ENCODE data around the gene RNU5D-1.
"Not testable (repeated sequence)": the region's sequence is repeated elsewhere in the genome, so short reads cannot be mapped to it uniquely, and the experiment has no call there.

The RNU5D-1 gene

DNA sequence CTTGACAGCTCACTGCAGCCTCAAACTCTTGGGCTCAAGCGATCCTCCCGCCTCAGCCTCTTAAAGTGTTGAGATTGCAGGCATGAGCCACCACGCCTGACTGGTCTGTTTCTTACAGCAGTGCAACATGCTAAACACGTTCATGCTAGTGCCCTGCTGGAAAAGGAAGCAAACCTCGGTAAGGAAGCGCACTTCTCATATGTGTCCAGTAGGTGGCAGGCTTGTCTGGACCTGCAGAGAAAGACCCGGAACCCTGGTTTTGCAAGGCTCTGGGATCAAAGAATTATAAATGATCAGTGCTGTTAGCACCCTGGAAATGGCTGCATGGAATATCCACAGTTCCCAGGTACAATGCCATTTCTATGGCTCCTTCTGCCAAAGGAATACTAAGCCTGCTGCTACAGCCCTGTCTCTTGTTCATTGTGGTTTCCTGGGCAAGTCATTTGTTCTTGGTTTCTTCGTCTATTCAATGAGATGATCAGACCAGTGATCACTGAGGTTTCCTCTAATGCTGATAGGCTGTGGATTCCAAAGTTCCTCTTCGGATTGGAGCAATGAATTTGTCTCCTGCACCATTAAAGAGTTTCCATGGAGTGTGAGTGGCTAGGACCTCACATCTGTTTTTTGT, 15.9 kb downstream of the RNU5D-1 start:
- Histone ChIP-seq H3K27ac (ENCODE audit: low read length) (no peak overlapping the region), H3K4me1 (ENCODE audit: control insufficient read depth, insufficient read depth, low read length) (no peaks in the 10 kb centered on the region), H3K27me3 (ENCODE audit: control insufficient read depth, insufficient read depth, low read length) (no peaks in the 10 kb centered on the region), H3K9me3 (ENCODE audit: control insufficient read depth, insufficient read depth, low read length) (no peaks in the 10 kb centered on the region), H3K36me3 (ENCODE audit: control insufficient read depth, insufficient read depth, low read length) (no peaks in the 10 kb centered on the region), H3K4me3 (ENCODE audit: low read length) (no peak overlapping the region)
- peak; percentile 67 for DNase-seq (ENCODE audit: low read depth, low spot score)
- WGBS (ENCODE audit: insufficient coverage, insufficient read length), result no CpG with 5 or more reads among the region's 9 CpGs

DNA sequence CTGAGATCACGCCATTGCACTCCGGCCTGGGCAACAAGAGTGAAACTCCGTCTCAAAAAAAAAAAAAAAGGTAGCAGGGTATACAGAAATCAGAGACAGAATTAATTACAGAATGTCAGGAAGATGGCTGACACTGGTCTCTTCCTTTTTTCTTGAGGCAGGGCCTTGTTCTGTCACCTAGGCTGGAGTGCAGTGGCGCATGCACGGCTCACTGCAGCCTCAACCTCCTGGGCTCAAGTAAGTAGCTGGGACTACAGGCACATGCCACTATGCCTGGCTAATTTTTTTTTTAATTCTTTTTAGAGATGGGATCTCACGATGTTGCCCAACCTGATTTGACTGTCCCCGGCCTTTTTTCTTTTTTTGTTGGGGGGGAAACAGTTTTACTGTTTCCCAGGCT, 16.4 kb downstream of the RNU5D-1 start:
- no peak for DNase-seq (ENCODE audit: low read depth, low spot score)
- WGBS (ENCODE audit: insufficient coverage, insufficient read length), result no CpG with 5 or more reads among the region's 7 CpGs
- no peaks in the 10 kb centered on the region for H3K9me3 ChIP-seq (ENCODE audit: control insufficient read depth, insufficient read depth, low read length)
- H3K4me1 ChIP-seq (ENCODE audit: control insufficient read depth, insufficient read depth, low read length), result no peaks in the 10 kb centered on the region
- no peak overlapping the region for H3K27ac ChIP-seq (ENCODE audit: low read length)
- H3K27me3 ChIP-seq (ENCODE audit: control insufficient read depth, insufficient read depth, low read length), result no peaks in the 10 kb centered on the region
- H3K4me3 ChIP-seq (ENCODE audit: low read length), result no peak overlapping the region
- no peaks in the 10 kb centered on the region for H3K36me3 ChIP-seq (ENCODE audit: control insufficient read depth, insufficient read depth, low read length)

DNA sequence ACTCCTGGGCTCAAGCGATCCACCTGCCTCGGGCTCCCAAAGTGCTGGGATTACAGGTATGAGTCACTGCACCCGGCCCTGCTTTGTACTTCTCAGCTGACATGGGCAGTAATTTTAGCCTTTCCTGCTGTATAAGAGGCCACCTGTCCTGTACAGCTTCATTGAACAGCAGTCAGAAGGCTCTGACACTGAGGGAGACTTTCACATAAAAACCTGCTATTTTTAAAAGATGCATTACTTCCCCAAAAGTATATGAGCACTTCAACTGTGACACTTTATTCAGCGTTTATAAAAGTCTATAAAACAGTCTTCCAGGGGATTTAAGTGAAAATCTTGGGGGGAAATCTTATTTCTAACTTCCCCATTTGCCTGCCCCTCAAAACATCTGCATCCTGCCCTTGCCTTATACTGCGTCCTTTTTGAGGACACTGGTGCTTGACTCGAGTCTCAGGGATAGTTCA, 17.6 kb downstream of the RNU5D-1 start:
- Histone ChIP-seq H3K4me3 (ENCODE audit: low read length) (no peak overlapping the region), H3K4me1 (ENCODE audit: control insufficient read depth, insufficient read depth, low read length) (no peaks in the 10 kb centered on the region), H3K9me3 (ENCODE audit: control insufficient read depth, insufficient read depth, low read length) (no peaks in the 10 kb centered on the region), H3K27me3 (ENCODE audit: control insufficient read depth, insufficient read depth, low read length) (no peaks in the 10 kb centered on the region), H3K36me3 (ENCODE audit: control insufficient read depth, insufficient read depth, low read length) (no peaks in the 10 kb centered on the region), H3K27ac (ENCODE audit: low read length) (no peak overlapping the region)
- no peak for DNase-seq (ENCODE audit: low read depth, low spot score)
- WGBS (ENCODE audit: insufficient coverage, insufficient read length), result no CpG with 5 or more reads among the region's 6 CpGs

DNA sequence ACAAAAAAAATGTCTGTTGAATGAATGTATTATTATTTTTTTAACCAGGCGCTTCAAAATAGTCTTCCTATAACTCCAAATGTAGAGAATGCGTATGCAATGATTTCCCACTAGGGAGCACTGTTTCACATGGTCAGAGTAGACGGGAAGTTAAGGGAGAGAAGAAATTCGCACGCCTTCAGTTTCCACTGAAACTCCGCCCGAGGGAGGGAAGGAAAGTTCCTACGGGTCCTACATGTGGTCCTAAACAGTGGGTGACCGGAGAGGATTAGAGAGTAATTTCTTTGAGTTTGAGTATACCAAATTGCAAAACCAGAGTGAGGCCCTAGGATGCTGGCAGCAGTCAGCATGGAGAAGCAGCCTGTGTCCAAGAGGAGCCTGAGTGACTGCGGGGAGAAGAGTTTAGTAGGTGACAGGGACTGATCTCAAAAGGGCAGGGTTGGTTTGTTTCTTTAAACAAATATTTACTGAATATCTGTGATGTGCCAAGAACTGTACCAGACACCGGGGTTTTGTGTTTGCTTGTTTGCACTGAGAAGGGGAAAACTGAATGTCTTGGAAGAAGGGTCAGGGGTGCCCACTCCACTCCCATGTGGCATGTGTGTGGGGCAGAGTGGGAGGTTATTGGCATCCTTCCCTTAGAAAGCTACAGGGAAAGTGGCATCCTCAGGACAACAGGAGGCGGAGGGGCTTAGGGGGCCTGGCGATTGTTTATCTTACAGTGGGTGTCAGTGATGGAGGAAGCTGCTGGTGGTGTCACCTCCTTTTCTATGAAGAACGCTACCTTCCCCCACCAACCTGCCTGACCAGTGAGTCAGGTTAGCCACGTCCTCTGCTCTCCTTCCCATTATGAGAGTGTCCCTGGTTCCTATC, 22.8 kb downstream of the RNU5D-1 start:
- H3K4me3 ChIP-seq (ENCODE audit: low read length), result no peak overlapping the region
- WGBS (ENCODE audit: insufficient coverage, insufficient read length), result no CpG with 5 or more reads among the region's 15 CpGs
- H3K36me3 ChIP-seq (ENCODE audit: control insufficient read depth, insufficient read depth, low read length), result no peaks in the 10 kb centered on the region
- H3K9me3 ChIP-seq (ENCODE audit: control insufficient read depth, insufficient read depth, low read length), result no peaks in the 10 kb centered on the region
- no peak overlapping the region for H3K27ac ChIP-seq (ENCODE audit: low read length)
- H3K27me3 ChIP-seq (ENCODE audit: control insufficient read depth, insufficient read depth, low read length), result no peaks in the 10 kb centered on the region
- no peaks in the 10 kb centered on the region for H3K4me1 ChIP-seq (ENCODE audit: control insufficient read depth, insufficient read depth, low read length)
- DNase-seq (ENCODE audit: low read depth, low spot score), result no peak

DNA sequence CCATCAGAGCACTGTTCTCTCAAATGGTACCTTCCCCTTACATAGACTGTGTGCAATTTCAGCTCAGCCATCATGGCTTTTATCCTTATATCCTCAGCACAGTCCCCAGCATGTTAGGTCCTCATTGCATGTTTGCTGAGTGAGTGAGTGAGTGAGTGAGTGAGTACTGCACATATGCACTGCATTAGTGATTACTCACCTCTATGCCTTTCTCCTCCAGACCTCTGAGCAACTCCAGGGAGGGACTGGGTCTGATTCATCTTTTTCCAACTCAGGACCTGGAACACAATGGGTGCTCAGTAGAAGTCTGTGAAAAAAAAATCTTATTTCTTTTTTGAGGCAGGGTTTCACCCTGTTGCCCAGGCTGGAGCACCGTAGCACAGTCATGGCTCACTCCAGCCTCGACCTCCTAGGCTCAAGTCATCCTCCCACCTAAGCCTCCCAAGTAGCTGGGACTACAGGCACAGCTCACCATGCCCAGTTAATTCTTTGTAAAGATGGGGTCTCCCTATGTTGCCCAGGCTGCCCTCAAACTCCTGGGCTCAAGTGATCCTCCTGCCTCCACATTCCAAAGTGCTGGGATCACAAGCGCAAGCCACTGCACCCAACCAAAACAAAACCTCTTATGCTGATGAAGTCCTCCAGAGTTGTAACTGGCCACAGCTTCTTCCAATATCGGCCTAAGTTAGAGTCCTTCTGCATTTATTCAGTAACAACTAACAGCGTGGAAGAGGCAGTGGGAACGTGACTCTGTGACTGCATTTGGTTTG, 23.7 kb downstream of the RNU5D-1 start:
- H3K27me3 ChIP-seq (ENCODE audit: control insufficient read depth, insufficient read depth, low read length), result no peaks in the 10 kb centered on the region
- no peak for DNase-seq (ENCODE audit: low read depth, low spot score)
- no CpG with 5 or more reads among the region's 6 CpGs for WGBS (ENCODE audit: insufficient coverage, insufficient read length)
- H3K4me1 ChIP-seq (ENCODE audit: control insufficient read depth, insufficient read depth, low read length), result no peaks in the 10 kb centered on the region
- no peaks in the 10 kb centered on the region for H3K9me3 ChIP-seq (ENCODE audit: control insufficient read depth, insufficient read depth, low read length)
- no peak overlapping the region for H3K4me3 ChIP-seq (ENCODE audit: low read length)
- no peaks in the 10 kb centered on the region for H3K36me3 ChIP-seq (ENCODE audit: control insufficient read depth, insufficient read depth, low read length)
- no peak overlapping the region for H3K27ac ChIP-seq (ENCODE audit: low read length)

DNA sequence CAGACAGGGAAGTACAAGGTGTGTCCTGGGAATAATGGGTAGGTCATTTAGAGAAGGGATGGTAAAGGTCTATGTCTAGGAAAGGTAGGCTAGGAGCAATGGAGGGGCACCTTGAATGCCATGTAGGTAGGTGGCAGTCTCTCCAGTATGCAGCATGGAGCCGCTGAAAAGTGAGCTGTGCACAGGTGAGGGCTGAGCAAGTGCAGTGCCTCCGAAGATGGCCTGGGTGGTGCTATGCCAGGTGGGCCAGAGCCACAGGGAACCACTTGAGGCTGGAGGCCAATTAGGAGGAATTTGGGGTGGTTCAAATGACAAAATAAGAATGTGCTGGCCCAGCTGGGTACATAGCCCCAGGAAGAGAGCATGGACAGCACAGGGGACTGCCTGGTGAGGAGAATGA, 25.0 kb downstream of the RNU5D-1 start:
- no peak overlapping the region for H3K4me3 ChIP-seq (ENCODE audit: low read length)
- H3K9me3 ChIP-seq (ENCODE audit: control insufficient read depth, insufficient read depth, low read length), result no peaks in the 10 kb centered on the region
- no peaks in the 10 kb centered on the region for H3K36me3 ChIP-seq (ENCODE audit: control insufficient read depth, insufficient read depth, low read length)
- no peaks in the 10 kb centered on the region for H3K27me3 ChIP-seq (ENCODE audit: control insufficient read depth, insufficient read depth, low read length)
- no peak for DNase-seq (ENCODE audit: low read depth, low spot score)
- H3K27ac ChIP-seq (ENCODE audit: low read length), result no peak overlapping the region
- no CpG with 5 or more reads among the region's 2 CpGs for WGBS (ENCODE audit: insufficient coverage, insufficient read length)
- H3K4me1 ChIP-seq (ENCODE audit: control insufficient read depth, insufficient read depth, low read length), result no peaks in the 10 kb centered on the region

DNA sequence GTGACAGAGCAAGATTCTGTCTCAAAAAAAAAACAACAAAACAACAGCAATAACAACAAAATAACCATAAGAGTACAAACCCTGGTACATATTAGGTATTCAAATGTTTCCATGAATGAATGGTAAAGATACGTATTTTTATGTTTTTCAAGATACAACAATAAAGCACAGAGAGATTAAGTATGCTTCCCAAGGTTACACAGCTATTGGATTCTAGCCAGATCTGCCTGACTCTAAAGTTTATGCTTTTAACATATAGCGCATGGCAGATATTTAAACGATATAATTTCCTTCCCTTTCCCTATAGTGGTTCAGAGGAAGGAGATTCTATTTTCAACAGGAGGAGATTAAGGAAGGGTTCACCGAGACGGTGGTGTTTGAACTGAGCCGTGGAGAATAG, 25.5 kb downstream of the RNU5D-1 start:
- H3K9me3 ChIP-seq (ENCODE audit: control insufficient read depth, insufficient read depth, low read length), result no peaks in the 10 kb centered on the region
- H3K4me1 ChIP-seq (ENCODE audit: control insufficient read depth, insufficient read depth, low read length), result no peaks in the 10 kb centered on the region
- no peak overlapping the region for H3K4me3 ChIP-seq (ENCODE audit: low read length)
- H3K36me3 ChIP-seq (ENCODE audit: control insufficient read depth, insufficient read depth, low read length), result no peaks in the 10 kb centered on the region
- no peaks in the 10 kb centered on the region for H3K27me3 ChIP-seq (ENCODE audit: control insufficient read depth, insufficient read depth, low read length)
- WGBS (ENCODE audit: insufficient coverage, insufficient read length), result 100% methylated on average over 2 of the region's 6 CpGs
- no peak overlapping the region for H3K27ac ChIP-seq (ENCODE audit: low read length)
- no peak for DNase-seq (ENCODE audit: low read depth, low spot score)

DNA sequence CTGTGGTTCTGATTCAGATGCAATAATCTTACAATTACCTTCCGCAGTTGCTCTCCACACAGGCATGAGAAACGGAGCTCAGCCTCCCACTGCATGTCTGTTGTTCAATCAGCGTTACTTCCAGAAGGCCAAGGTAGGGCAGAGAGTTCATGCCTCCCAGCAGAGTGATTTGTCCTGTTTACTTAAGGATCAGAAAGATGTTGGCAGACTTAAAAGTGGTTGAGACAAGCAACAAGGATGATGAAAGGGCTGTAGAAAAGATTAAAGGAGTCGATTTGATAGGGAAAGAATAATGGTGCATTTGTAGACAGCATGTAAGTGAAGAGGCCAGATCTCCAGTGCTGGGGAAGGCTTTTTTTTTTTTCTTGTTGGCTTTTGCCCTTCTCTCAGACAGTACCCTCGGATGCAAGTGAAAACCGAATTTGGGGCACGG, 29.8 kb downstream of the RNU5D-1 start:
- H3K4me1 ChIP-seq (ENCODE audit: control insufficient read depth, insufficient read depth, low read length), result no peaks in the 10 kb centered on the region
- DNase-seq (ENCODE audit: low read depth, low spot score), result no peak
- no peaks in the 10 kb centered on the region for H3K9me3 ChIP-seq (ENCODE audit: control insufficient read depth, insufficient read depth, low read length)
- no peak overlapping the region for H3K4me3 ChIP-seq (ENCODE audit: low read length)
- H3K27me3 ChIP-seq (ENCODE audit: control insufficient read depth, insufficient read depth, low read length), result no peaks in the 10 kb centered on the region
- no peaks in the 10 kb centered on the region for H3K36me3 ChIP-seq (ENCODE audit: control insufficient read depth, insufficient read depth, low read length)
- 100% methylated on average over 1 of the region's 7 CpGs for WGBS (ENCODE audit: insufficient coverage, insufficient read length)
- H3K27ac ChIP-seq (ENCODE audit: low read length), result no peak overlapping the region

DNA sequence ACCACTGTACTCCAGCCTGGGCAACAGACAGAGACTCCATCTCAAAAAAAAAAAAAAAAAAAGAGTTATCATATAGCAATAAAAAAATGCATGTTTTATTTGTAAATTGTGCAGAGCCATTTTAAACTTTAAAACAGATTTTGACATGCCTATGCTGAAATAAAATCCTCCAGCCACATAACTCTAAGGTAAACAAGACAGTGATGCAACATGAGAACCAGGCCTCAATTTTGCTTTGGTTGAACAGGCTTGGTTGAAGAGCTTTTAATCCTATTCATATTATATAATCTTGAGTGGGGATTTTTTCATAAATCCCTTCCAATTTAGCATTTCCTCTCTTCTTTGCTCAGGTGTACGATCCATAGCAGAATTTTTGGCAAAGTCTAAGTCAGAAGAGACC, 30.4 kb downstream of the RNU5D-1 start:
- H3K4me1 ChIP-seq (ENCODE audit: control insufficient read depth, insufficient read depth, low read length), result no peaks in the 10 kb centered on the region
- no CpG with 5 or more reads among the region's 1 CpG for WGBS (ENCODE audit: insufficient coverage, insufficient read length)
- no peak overlapping the region for H3K4me3 ChIP-seq (ENCODE audit: low read length)
- no peaks in the 10 kb centered on the region for H3K36me3 ChIP-seq (ENCODE audit: control insufficient read depth, insufficient read depth, low read length)
- H3K9me3 ChIP-seq (ENCODE audit: control insufficient read depth, insufficient read depth, low read length), result no peaks in the 10 kb centered on the region
- no peak for DNase-seq (ENCODE audit: low read depth, low spot score)
- no peaks in the 10 kb centered on the region for H3K27me3 ChIP-seq (ENCODE audit: control insufficient read depth, insufficient read depth, low read length)
- no peak overlapping the region for H3K27ac ChIP-seq (ENCODE audit: low read length)

DNA sequence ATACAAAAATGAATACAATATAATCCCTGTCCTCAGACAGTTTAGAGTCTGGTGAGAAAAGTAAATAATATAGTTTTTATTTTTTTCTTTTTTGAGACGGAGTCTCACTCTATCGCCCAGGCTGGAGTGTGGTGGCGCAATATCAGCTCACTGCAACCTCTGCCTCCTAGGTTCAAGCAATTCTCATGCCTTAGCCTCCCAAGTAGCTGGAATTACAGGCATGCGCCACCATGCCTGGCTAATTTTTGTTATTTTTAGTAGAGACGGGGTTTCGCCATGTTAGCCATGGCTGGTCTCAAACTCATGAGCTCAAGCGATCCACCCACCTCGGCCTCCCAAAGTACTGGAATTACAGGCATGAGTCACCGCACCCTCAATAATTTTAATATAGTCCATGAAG, 31.6 kb downstream of the RNU5D-1 start:
- DNase-seq (ENCODE audit: low read depth, low spot score); H3K27ac ChIP-seq (ENCODE audit: low read length); H3K36me3 ChIP-seq (ENCODE audit: control insufficient read depth, insufficient read depth, low read length); H3K4me3 ChIP-seq (ENCODE audit: low read length); H3K27me3 ChIP-seq (ENCODE audit: control insufficient read depth, insufficient read depth, low read length); H3K9me3 ChIP-seq (ENCODE audit: control insufficient read depth, insufficient read depth, low read length); H3K4me1 ChIP-seq (ENCODE audit: control insufficient read depth, insufficient read depth, low read length): not testable (repeated sequence)
- no CpG with 5 or more reads among the region's 9 CpGs for WGBS (ENCODE audit: insufficient coverage, insufficient read length)
